Neural cell (in vitro differentiated cells): Measurements from ENCODE around the gene TRIO. TPM values are rescaled to one million over a fixed set of nuclear protein-coding genes. Genes with fewer than 3 reads are reported as not detected.

Source experiments
- H2AFZ ChIP-seq: fragments of 200-600, 300-800 bp; sonication (generic), shearing (Covaris generic); 2 replicates; pipeline ENCODE4 v1.6.0; 2014; ENCODE audit warnings: low read depth, mild to moderate bottlenecking, antibody characterized with exemption, low read length, moderate library complexity
- H3F3A ChIP-seq: fragments of 200-600 bp; shearing (Covaris generic); 2 replicates; pipeline ENCODE4 v1.6.1; 2016; ENCODE audit warnings: mild to moderate bottlenecking, moderate library complexity, mixed read lengths, antibody characterized with exemption, low read length; ENCODE audit not compliant: insufficient read depth, poor library complexity, severe bottlenecking
- H3K27ac ChIP-seq: fragments of 200-600, 300-800 bp; sonication (generic), shearing (Covaris generic); 2 replicates; pipeline ENCODE4 v1.5.1; 2014; ENCODE audit warnings: mild to moderate bottlenecking, low read length, moderate library complexity
- H3K27me3 ChIP-seq: fragments of 300-800, 200-600 bp; sonication (generic), shearing (Covaris generic); 2 replicates; pipeline ENCODE4 v1.6.0; 2014; ENCODE audit warnings: mild to moderate bottlenecking, low read depth, low read length, moderate library complexity; ENCODE audit not compliant: insufficient read depth
- H3K36me3 ChIP-seq: fragments of 300-800, 200-600 bp; sonication (generic), shearing (Covaris generic); 2 replicates; pipeline ENCODE4 v1.5.1; 2014; ENCODE audit warnings: mild to moderate bottlenecking, antibody characterized with exemption, low read length, moderate library complexity; ENCODE audit not compliant: insufficient read depth
- H3K4me2 ChIP-seq: fragments of 300-800, 200-600 bp; sonication (generic), shearing (Covaris generic); 2 replicates; pipeline ENCODE4 v1.6.0; 2014; ENCODE audit warnings: mild to moderate bottlenecking, low read length
- H3K4me3 ChIP-seq: fragments of 300-800, 200-600 bp; sonication (generic), shearing (Covaris generic); 2 replicates; pipeline ENCODE4 v1.5.1; 2014; ENCODE audit warnings: mild to moderate bottlenecking, low read length, moderate library complexity
- H3K79me2 ChIP-seq: fragments of 200-600 bp; shearing (Covaris generic); replicated peaks from 2 replicates; pipeline ENCODE4 v1.6.0; 2014; ENCODE audit warnings: mild to moderate bottlenecking, low read length, moderate library complexity; ENCODE audit not compliant: insufficient read depth
- H3K9ac ChIP-seq: fragments of 300-800, 200-600 bp; sonication (generic), shearing (Covaris generic); 2 replicates; pipeline ENCODE4 v1.6.1; 2016; ENCODE audit warnings: mild to moderate bottlenecking, low read length, mixed read lengths
- H3K9me2 ChIP-seq: fragments of 200-600 bp; shearing (Covaris generic); 2 replicates; pipeline ENCODE4 v1.6.1; 2016; ENCODE audit warnings: mild to moderate bottlenecking, low read length, mixed read lengths; ENCODE audit not compliant: insufficient read depth
- H3K9me3 ChIP-seq: fragments of 200-600, 300-800 bp; sonication (generic), shearing (Covaris generic); 2 replicates; pipeline ENCODE4 v1.6.1; 2016; ENCODE audit warnings: mild to moderate bottlenecking, mixed run types, low read length, moderate library complexity, mixed read lengths
- H4K20me1 ChIP-seq: fragments of 200-600 bp; shearing (Covaris generic); 2 replicates; pipeline ENCODE4 v1.6.1; 2016; ENCODE audit warnings: mild to moderate bottlenecking, mixed run types; ENCODE audit not compliant: insufficient read depth
- CTCF ChIP-seq: fragments of 450-650 bp; IDR thresholded peaks from 2 replicates; pipeline ENCODE4 v1.5.1; 2014; ENCODE audit warnings: antibody characterized with exemption, mild to moderate bottlenecking, moderate library complexity; ENCODE audit not compliant: poor library complexity, severe bottlenecking
- EP300 ChIP-seq: fragments of 450-650 bp; conservative IDR thresholded peaks from 2 replicates; pipeline ENCODE4 v1.6.1; 2014; ENCODE audit warnings: antibody characterized with exemption, mild to moderate bottlenecking, moderate library complexity; ENCODE audit not compliant: poor library complexity, severe bottlenecking
- EZH2 ChIP-seq: fragments of 200-600, 300-800 bp; shearing (Covaris generic), sonication (generic); IDR thresholded peaks from 2 replicates; pipeline ENCODE4 v1.6.1; 2014; ENCODE audit warnings: antibody characterized with exemption, low read length, borderline replicate concordance, mild to moderate bottlenecking; ENCODE audit not compliant: insufficient read depth, poor library complexity, severe bottlenecking
- MXI1 ChIP-seq: fragments of 450-650 bp; conservative IDR thresholded peaks from 2 replicates; pipeline ENCODE4 v1.6.1; 2014; ENCODE audit warnings: antibody characterized with exemption, mild to moderate bottlenecking; ENCODE audit not compliant: poor library complexity, severe bottlenecking
- POLR2AphosphoS5 ChIP-seq: IDR thresholded peaks from 2 replicates; pipeline ENCODE4 v1.6.1; 2012
- RAD21 ChIP-seq: fragments of 450-650 bp; conservative IDR thresholded peaks from 2 replicates; pipeline ENCODE4 v1.6.1; 2014; ENCODE audit warnings: antibody characterized with exemption, mild to moderate bottlenecking, moderate library complexity
- REST ChIP-seq: IDR thresholded peaks from 2 replicates; pipeline ENCODE4 v1.6.1; 2012; ENCODE audit warnings: borderline replicate concordance
- SMC3 ChIP-seq: fragments of 450-650 bp; conservative IDR thresholded peaks from 2 replicates; pipeline ENCODE4 v1.6.1; 2014; ENCODE audit warnings: antibody characterized with exemption, mild to moderate bottlenecking, moderate library complexity; ENCODE audit not compliant: poor library complexity
- TAF1 ChIP-seq: IDR thresholded peaks from 2 replicates; pipeline ENCODE4 v1.6.1; 2012; ENCODE audit warnings: low read depth
- polyA plus RNA-seq: library from polyadenylated mRNA; depleted of rRNA; stranded (reverse); fragments of >200 nt; gene quantifications from 2 replicates; pipeline ENCODE4 v1.2.3, GENCODE V29; 2014

The TRIO gene
- polyA plus RNA-seq, 1 donor from 2014 or later, result 168 TPM

- H3K9me2 ChIP-seq, result no peaks in the 10 kb centered on the region
- no peak overlapping the region for H3K4me3 ChIP-seq
- no peaks in the 10 kb centered on the region for H3K27me3 ChIP-seq
- H2AFZ ChIP-seq, result no peak overlapping the region
- H4K20me1 ChIP-seq, result no peaks in the 10 kb centered on the region
- no peak overlapping the region for H3K4me2 ChIP-seq
- no peaks in the 10 kb centered on the region for H3K36me3 ChIP-seq
- H3K79me2 ChIP-seq, result peaks cover 92% of the 10 kb centered on the region
- peaks cover 12% of the 10 kb centered on the region for H3F3A ChIP-seq
- no peak overlapping the region for H3K9ac ChIP-seq
- TF ChIP-seq TAF1 (no peak), MXI1 (no peak), RAD21 (no peak), REST (no peak), EZH2 (no peak), POLR2AphosphoS5 (no peak), CTCF (no peak), EP300 (no peak), SMC3 (no peak)
- no peak overlapping the region for H3K27ac ChIP-seq
- no peaks in the 10 kb centered on the region for H3K9me3 ChIP-seq
Observed at GRCh38 chr5:14244721-14245120, 101.6 kb downstream of the TRIO start.

GRCh38 chr5:14245132-14245925 is 102.2 kb downstream of the TRIO start:
- Histone ChIP-seq H3K27me3 (no peaks in the 10 kb centered on the region), H3K9me3 (no peaks in the 10 kb centered on the region), H3K4me3 (no peak overlapping the region), H3F3A (peaks cover 12% of the 10 kb centered on the region), H4K20me1 (no peaks in the 10 kb centered on the region), H2AFZ (no peak overlapping the region), H3K9me2 (no peaks in the 10 kb centered on the region), H3K4me2 (no peak overlapping the region), H3K9ac (no peak overlapping the region), H3K79me2 (peaks cover 86% of the 10 kb centered on the region), H3K36me3 (no peaks in the 10 kb centered on the region), H3K27ac (no peak overlapping the region)
- TF ChIP-seq EZH2 (no peak), SMC3 (no peak), RAD21 (no peak), EP300 (no peak), POLR2AphosphoS5 (no peak), TAF1 (no peak), REST (no peak), MXI1 (no peak), CTCF (no peak)
